ENCODE measurements around the gene VPS4B.

- no peak for TF ChIP-seq CTCF (IDR thresholded peaks at IDR 0.05)
- TF ChIP-seq EP300 (IDR thresholded peaks at IDR 0.05), result no peak
- no peak for TF ChIP-seq POLR2A (IDR thresholded peaks at IDR 0.05)
These were observed 43.2 kb downstream of the VPS4B start for GRCh38 chr18:63378919-63379638.

Data from suprapubic skin (tissue), 3 donors.